ENCODE measurements around the gene DKK1. TPM values are rescaled to one million over a fixed set of nuclear protein-coding genes. Genes with fewer than 3 reads are reported as not detected.

Gene DKK1
- total RNA-seq, 1 experiment from 2014 or later = 122 TPM

GRCh38 chr10:52313256-52313932, 687 bp upstream of the DKK1 start:
- Mint-ChIP-seq H3K9me3 (ENCODE audit: low read depth, unreplicated experiment) (no peaks in the 10 kb centered on the region), H3K27ac (ENCODE audit: unreplicated experiment) (peak overlapping the region; percentile 74), H3K27me3 (ENCODE audit: unreplicated experiment) (no peaks in the 10 kb centered on the region), H3K36me3 (ENCODE audit: insufficient read depth, unreplicated experiment) (peaks cover 61% of the 10 kb centered on the region), H3K4me1 (ENCODE audit: low read depth, unreplicated experiment) (peaks cover 43% of the 10 kb centered on the region), H3K4me3 (ENCODE audit: low read depth, unreplicated experiment) (peak overlapping the region; percentile 87)
- no TSS peak for BruUV-seq (replicated peaks)
- intact Hi-C loops (cut with micrococcal nuclease; ENCODE audit: unreplicated experiment) = no loop called here
- CTCF ChIA-PET = interaction anchor here (0.6 to 4.1 kb wide), 4 partner anchors 54 to 253 kb away, joined by 4 to 70 read pairs (median 10); no protein-coding TSS in a partner anchor
- TF ChIP-seq CTCF (IDR thresholded peaks at IDR 0.05; ENCODE audit: unreplicated experiment) = no peak
- peak; percentile 37 for DNase-seq

- peak; percentile 30 for DNase-seq
- Mint-ChIP-seq H3K9me3 (ENCODE audit: low read depth, unreplicated experiment) (no peaks in the 10 kb centered on the region), H3K27ac (ENCODE audit: unreplicated experiment) (peak overlapping the region; percentile 87), H3K4me1 (ENCODE audit: low read depth, unreplicated experiment) (peaks cover 28% of the 10 kb centered on the region), H3K36me3 (ENCODE audit: insufficient read depth, unreplicated experiment) (peaks cover 65% of the 10 kb centered on the region), H3K4me3 (ENCODE audit: low read depth, unreplicated experiment) (peak overlapping the region; percentile 87), H3K27me3 (ENCODE audit: unreplicated experiment) (no peaks in the 10 kb centered on the region)
- TF ChIP-seq CTCF (IDR thresholded peaks at IDR 0.05; ENCODE audit: unreplicated experiment) = no peak
- CTCF ChIA-PET = interaction anchor here (0.7 to 4.1 kb wide), 6 partner anchors 14 to 329 kb away, joined by 3 to 70 read pairs (median 5); no protein-coding TSS in a partner anchor
- intact Hi-C loops (cut with micrococcal nuclease; ENCODE audit: unreplicated experiment) = loop anchor here (1.0 kb wide), 2 partner anchors 128 to 174 kb away; no protein-coding TSS in a partner anchor
- no TSS peak for BruUV-seq (replicated peaks)
Measured at GRCh38 chr10:52314822-52315552, 906 bp downstream of the DKK1 start.

GRCh38 chr10:52316001-52316400, 1.9 kb downstream of the DKK1 start:
- intact Hi-C loops (cut with micrococcal nuclease; ENCODE audit: unreplicated experiment) = no loop called here
- TF ChIP-seq CTCF (IDR thresholded peaks at IDR 0.05; ENCODE audit: unreplicated experiment) = no peak
- Mint-ChIP-seq H3K4me1 (ENCODE audit: low read depth, unreplicated experiment) (peaks cover 31% of the 10 kb centered on the region), H3K9me3 (ENCODE audit: low read depth, unreplicated experiment) (no peaks in the 10 kb centered on the region), H3K27me3 (ENCODE audit: unreplicated experiment) (no peaks in the 10 kb centered on the region), H3K4me3 (ENCODE audit: low read depth, unreplicated experiment) (peak overlapping the region; percentile 87), H3K27ac (ENCODE audit: unreplicated experiment) (peak overlapping the region; percentile 87), H3K36me3 (ENCODE audit: insufficient read depth, unreplicated experiment) (peaks cover 65% of the 10 kb centered on the region)
- CTCF ChIA-PET = no interaction called here
- no peak for DNase-seq
- BruUV-seq (replicated peaks) = no TSS peak

- no peak for TF ChIP-seq CTCF (IDR thresholded peaks at IDR 0.05; ENCODE audit: unreplicated experiment)
- intact Hi-C loops (cut with micrococcal nuclease; ENCODE audit: unreplicated experiment) = no loop called here
- DNase-seq = no peak
- H3K36me3 Mint-ChIP-seq (ENCODE audit: insufficient read depth, unreplicated experiment) = peaks cover 65% of the 10 kb centered on the region
- H3K9me3 Mint-ChIP-seq (ENCODE audit: low read depth, unreplicated experiment) = no peaks in the 10 kb centered on the region
- H3K27me3 Mint-ChIP-seq (ENCODE audit: unreplicated experiment) = no peaks in the 10 kb centered on the region
- H3K4me1 Mint-ChIP-seq (ENCODE audit: low read depth, unreplicated experiment) = peaks cover 26% of the 10 kb centered on the region
- no TSS peak for BruUV-seq (replicated peaks)
- H3K27ac Mint-ChIP-seq (ENCODE audit: unreplicated experiment) = peak overlapping the region; percentile 87
- CTCF ChIA-PET = interaction anchor here (0.6 kb wide), 1 partner anchor 169 kb away, joined by 3 read pairs; no protein-coding TSS in a partner anchor
- H3K4me3 Mint-ChIP-seq (ENCODE audit: low read depth, unreplicated experiment) = peak overlapping the region; percentile 87
Measured at GRCh38 chr10:52316500-52316899, 2.4 kb downstream of the DKK1 start.
